PC-9 (cell line): ENCODE data around the gene MPI. TPM values are rescaled to one million over a fixed set of nuclear protein-coding genes. Genes with fewer than 3 reads are reported as not detected.

Experiments
- BruUV-seq: library from RNA; stranded (reverse); fragments of 400-500 nt; replicated peaks from 2 replicates; lab custom pipeline; 2021; lab: Mats Ljungman, UMichigan
- CTCF ChIA-PET: fragments of 300-600 bp; sonication (Branson Sonifier 250); formaldehyde crosslinking; loops from one replicate; lab custom pipeline; 2022; ENCODE audit warnings: antibody characterized with exemption; lab: Charles Lee
- POLR2A ChIA-PET: fragments of 300-600 bp; sonication (Branson Sonifier 250); formaldehyde crosslinking; loops from one replicate; lab custom pipeline; 2022; ENCODE audit warnings: antibody characterized with exemption; ENCODE audit not compliant: unreplicated experiment; lab: Charles Lee
- DNase-seq, 2 experiments: peaks; one replicate each; pipeline versions ENCODE4 v3.0.0 to v3.0.0-alpha.2; 2015 to 2022; ENCODE audit warnings: mixed read lengths in 1 of 2
- H2AFZ ChIP-seq: fragments of 200-600 bp; sonication (generic); 2 replicates; pipeline ENCODE4 v1.8.1; 2017; ENCODE audit warnings: antibody characterized with exemption
- H3F3A ChIP-seq: fragments of 200-600 bp; sonication (generic); 2 replicates; pipeline ENCODE4 v1.8.1; 2017; ENCODE audit warnings: antibody characterized with exemption, mild to moderate bottlenecking, low read depth; ENCODE audit not compliant: insufficient read depth
- H3K27ac ChIP-seq: fragments of 200-600 bp; sonication (generic); 2 replicates; pipeline ENCODE4 v1.6.1; 2016; ENCODE audit warnings: mixed run types
- H3K27me3 ChIP-seq: fragments of 200-600 bp; sonication (generic); 2 replicates; pipeline ENCODE4 v1.6.1; 2016; ENCODE audit warnings: low read depth, mixed run types; ENCODE audit not compliant: insufficient read depth
- H3K36me3 ChIP-seq: fragments of 200-600 bp; sonication (generic); 2 replicates; pipeline ENCODE4 v1.6.1; 2016; ENCODE audit warnings: low read depth, mixed run types
- H3K4me1 ChIP-seq: fragments of 200-600 bp; sonication (generic); replicated peaks from 2 replicates; pipeline ENCODE4 v1.6.1; 2016; ENCODE audit warnings: mixed run types; ENCODE audit not compliant: insufficient read depth
- H3K4me2 ChIP-seq: fragments of 200-600 bp; sonication (generic); 2 replicates; pipeline ENCODE4 v1.6.1; 2017; ENCODE audit warnings: mixed run types
- H3K4me3 ChIP-seq: fragments of 200-600 bp; sonication (generic); 2 replicates; pipeline ENCODE4 v1.6.1; 2016; ENCODE audit warnings: mixed run types
- H3K79me2 ChIP-seq: fragments of 200-600 bp; sonication (generic); 2 replicates; pipeline ENCODE4 v1.6.1; 2017; ENCODE audit warnings: low read depth, mixed run types
- H3K9me2 ChIP-seq: fragments of 200-600 bp; sonication (generic); 2 replicates; pipeline ENCODE4 v1.8.1; 2017; ENCODE audit warnings: mild to moderate bottlenecking; ENCODE audit not compliant: insufficient read depth
- H3K9me3 ChIP-seq: fragments of 200-600 bp; sonication (generic); 2 replicates; pipeline ENCODE4 v1.8.1; 2016; ENCODE audit warnings: low read depth; ENCODE audit not compliant: insufficient read depth
- H4K20me1 ChIP-seq: fragments of 200-600 bp; sonication (generic); 2 replicates; pipeline ENCODE4 v1.8.1; 2017; ENCODE audit not compliant: insufficient read depth
- EZH2 ChIP-seq: fragments of 200-600 bp; sonication (generic); IDR thresholded peaks from 2 replicates; pipeline ENCODE4 v1.8.0; 2017; ENCODE audit warnings: antibody characterized with exemption, low read depth
- intact Hi-C: fragments of 100-400 bp; cut with micrococcal nuclease; formaldehyde crosslinking; loops from one replicate; pipeline ENCODE4 v1.10.0; 2022; ENCODE audit not compliant: unreplicated experiment
- total RNA-seq: library from RNA; stranded (reverse); gene quantifications from 2 replicates; pipeline ENCODE4 v1.2.3, GENCODE V29; 2021
- TF ChIP-seq, protein P1 (sequence below): fragments of 200-600 bp; sonication (generic); conservative IDR thresholded peaks from 2 replicates; pipeline ENCODE4 v1.6.1; 2017; ENCODE audit warnings: mixed run types, antibody characterized with exemption, mild to moderate bottlenecking, moderate library complexity

MPI gene
- total RNA-seq, 1 experiment from 2014 or later: 22.5 TPM

DNA sequence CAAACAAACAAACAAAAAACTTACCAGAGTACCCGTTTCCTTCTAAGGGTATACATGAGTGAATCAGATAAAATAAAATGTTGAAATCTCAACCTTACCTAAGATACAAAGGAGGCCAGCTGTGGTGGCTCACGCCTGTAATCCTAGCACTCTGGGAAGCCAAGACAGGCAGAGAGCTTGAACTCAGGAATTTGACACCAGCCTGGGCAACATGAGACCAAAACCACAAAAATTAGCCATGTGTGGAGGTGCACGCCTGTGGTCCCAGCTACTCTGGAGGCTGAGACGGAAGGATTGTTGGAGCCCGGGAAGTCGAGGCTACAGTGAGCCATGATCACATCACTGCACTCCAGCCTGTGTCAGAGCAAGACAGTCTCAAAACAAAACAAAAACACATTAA, 27.8 kb downstream of the MPI start:
- Histone ChIP-seq H3K9me3 (no peaks in the 10 kb centered on the region), H3K36me3 (peaks cover 21% of the 10 kb centered on the region; the same call in 1 of the 2 replicates), H2AFZ (no peak overlapping the region), H4K20me1 (no peaks in the 10 kb centered on the region), H3K27ac (no peak overlapping the region), H3K9me2 (no peaks in the 10 kb centered on the region), H3K27me3 (no peaks in the 10 kb centered on the region), H3K79me2 (no peaks in the 10 kb centered on the region), H3F3A (peaks cover 16% of the 10 kb centered on the region; the same call in 1 of the 2 replicates), H3K4me1 (no peaks in the 10 kb centered on the region), H3K4me2 (no peak overlapping the region), H3K4me3 (no peak overlapping the region)
- BruUV-seq: no TSS peak
- CTCF ChIA-PET: no interaction called here
- TF ChIP-seq, protein P1, sequence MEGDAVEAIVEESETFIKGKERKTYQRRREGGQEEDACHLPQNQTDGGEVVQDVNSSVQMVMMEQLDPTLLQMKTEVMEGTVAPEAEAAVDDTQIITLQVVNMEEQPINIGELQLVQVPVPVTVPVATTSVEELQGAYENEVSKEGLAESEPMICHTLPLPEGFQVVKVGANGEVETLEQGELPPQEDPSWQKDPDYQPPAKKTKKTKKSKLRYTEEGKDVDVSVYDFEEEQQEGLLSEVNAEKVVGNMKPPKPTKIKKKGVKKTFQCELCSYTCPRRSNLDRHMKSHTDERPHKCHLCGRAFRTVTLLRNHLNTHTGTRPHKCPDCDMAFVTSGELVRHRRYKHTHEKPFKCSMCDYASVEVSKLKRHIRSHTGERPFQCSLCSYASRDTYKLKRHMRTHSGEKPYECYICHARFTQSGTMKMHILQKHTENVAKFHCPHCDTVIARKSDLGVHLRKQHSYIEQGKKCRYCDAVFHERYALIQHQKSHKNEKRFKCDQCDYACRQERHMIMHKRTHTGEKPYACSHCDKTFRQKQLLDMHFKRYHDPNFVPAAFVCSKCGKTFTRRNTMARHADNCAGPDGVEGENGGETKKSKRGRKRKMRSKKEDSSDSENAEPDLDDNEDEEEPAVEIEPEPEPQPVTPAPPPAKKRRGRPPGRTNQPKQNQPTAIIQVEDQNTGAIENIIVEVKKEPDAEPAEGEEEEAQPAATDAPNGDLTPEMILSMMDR: no peak
- TF ChIP-seq EZH2: no peak
- POLR2A ChIA-PET: interaction anchor here (0.6 kb wide), 1 partner anchor 38 kb away, joined by 3 read pairs; no protein-coding TSS in a partner anchor
- DNase-seq: no peak
- intact Hi-C loops: no loop called here

GRCh38 chr15:74920456-74920855, 30.6 kb downstream of the MPI start:
- H4K20me1 ChIP-seq: no peaks in the 10 kb centered on the region
- H3K27ac ChIP-seq: no peak overlapping the region
- no peaks in the 10 kb centered on the region for H3K4me1 ChIP-seq
- no peak for TF ChIP-seq EZH2
- TF ChIP-seq, protein P1: no peak
- no peak for DNase-seq
- ChIA-PET POLR2A (no interaction called here), CTCF (interaction anchor here (0.7 to 1.1 kb wide), 2 partner anchors 10 to 19 kb away, joined by 5 to 11 read pairs; no protein-coding TSS in a partner anchor)
- H3K9me3 ChIP-seq: no peaks in the 10 kb centered on the region
- no peak overlapping the region for H3K4me2 ChIP-seq
- no peaks in the 10 kb centered on the region; the same call in 1 of the 2 replicates for H3F3A ChIP-seq
- H3K36me3 ChIP-seq: peaks cover 21% of the 10 kb centered on the region; the same call in 1 of the 2 replicates
- no peak overlapping the region for H2AFZ ChIP-seq
- H3K9me2 ChIP-seq: no peaks in the 10 kb centered on the region
- intact Hi-C loops: no loop called here
- H3K79me2 ChIP-seq: no peaks in the 10 kb centered on the region
- no TSS peak for BruUV-seq
- no peaks in the 10 kb centered on the region for H3K27me3 ChIP-seq
- H3K4me3 ChIP-seq: no peak overlapping the region

DNA sequence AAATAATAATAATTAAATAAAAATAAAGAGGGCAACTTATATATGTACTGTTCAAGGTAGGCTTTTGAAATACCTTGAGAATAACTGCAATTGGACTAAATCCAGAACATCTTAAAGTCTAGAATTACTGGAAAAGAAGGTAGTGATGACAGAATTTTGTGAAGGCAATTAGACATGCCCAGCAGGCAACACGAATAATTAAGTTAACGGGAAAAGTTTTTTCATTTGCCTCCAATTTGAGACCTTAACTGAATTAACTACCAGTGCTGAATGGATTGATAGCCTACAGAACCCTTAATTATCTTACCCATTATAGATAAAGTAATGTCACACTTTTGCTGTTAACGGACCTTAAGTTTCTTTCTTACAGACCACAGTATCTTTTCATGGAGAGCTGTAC, 34.7 kb downstream of the MPI start:
- Histone ChIP-seq H4K20me1 (peaks cover 9% of the 10 kb centered on the region; the same call in 1 of the 2 replicates), H3K9me3 (no peaks in the 10 kb centered on the region), H2AFZ (no peak overlapping the region), H3K4me1 (no peaks in the 10 kb centered on the region), H3K9me2 (no peaks in the 10 kb centered on the region), H3K36me3 (peaks cover 18% of the 10 kb centered on the region; the same call in 1 of the 2 replicates), H3F3A (peaks cover 8% of the 10 kb centered on the region; the same call in 1 of the 2 replicates), H3K4me3 (no peak overlapping the region), H3K27me3 (no peaks in the 10 kb centered on the region), H3K79me2 (no peaks in the 10 kb centered on the region), H3K27ac (no peak overlapping the region), H3K4me2 (no peak overlapping the region)
- intact Hi-C loops: no loop called here
- DNase-seq: no peak
- TF ChIP-seq, protein P1: no peak
- TF ChIP-seq EZH2: no peak
- ChIA-PET POLR2A (no interaction called here), CTCF (no interaction called here)
- BruUV-seq: no TSS peak
